Body of pancreas (tissue), 4 donors: Measurements from ENCODE around the gene PTK7.

Experiments
- POLR2A ChIP-seq, 3 donors: fragments of 450-650 bp; IDR thresholded peaks; one replicate each; pipeline ENCODE4 v1.6.1; 2016; ENCODE audit warnings: antibody characterized with exemption in 3 of 3, mild to moderate bottlenecking in 2 of 3
- TF ChIP-seq, protein P1 (sequence below), 7 experiments: fragments of 450-650 bp in 4 of 7; fragments of 200-600 bp in 3 of 7; sonication (generic) in 3 of 7; IDR thresholded peaks; one replicate each; pipeline ENCODE4 v1.5.1; 2016 to 2019; ENCODE audit warnings: antibody characterized with exemption in 7 of 7

DNA sequence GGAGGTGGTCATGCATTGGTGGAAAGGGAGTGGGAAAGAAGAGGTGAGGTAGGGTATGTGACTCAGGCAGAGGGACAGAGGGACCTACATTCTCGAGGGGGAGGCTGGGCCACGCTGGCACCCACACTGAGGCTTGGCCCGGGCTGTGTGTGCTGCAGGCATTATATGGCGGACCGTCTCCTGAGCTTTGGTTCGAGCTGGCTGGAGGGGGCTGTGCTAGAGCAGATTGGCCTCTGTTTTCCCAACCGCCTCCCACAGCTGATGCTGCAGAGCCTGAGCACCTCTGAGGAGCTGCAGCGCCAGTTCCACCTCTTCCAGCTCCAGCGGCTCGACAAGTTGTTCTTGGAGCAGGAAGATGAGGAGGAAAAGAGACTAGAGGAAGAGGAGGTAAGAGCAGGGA, 129.7 kb downstream of the PTK7 start:
- TF ChIP-seq, protein P1, sequence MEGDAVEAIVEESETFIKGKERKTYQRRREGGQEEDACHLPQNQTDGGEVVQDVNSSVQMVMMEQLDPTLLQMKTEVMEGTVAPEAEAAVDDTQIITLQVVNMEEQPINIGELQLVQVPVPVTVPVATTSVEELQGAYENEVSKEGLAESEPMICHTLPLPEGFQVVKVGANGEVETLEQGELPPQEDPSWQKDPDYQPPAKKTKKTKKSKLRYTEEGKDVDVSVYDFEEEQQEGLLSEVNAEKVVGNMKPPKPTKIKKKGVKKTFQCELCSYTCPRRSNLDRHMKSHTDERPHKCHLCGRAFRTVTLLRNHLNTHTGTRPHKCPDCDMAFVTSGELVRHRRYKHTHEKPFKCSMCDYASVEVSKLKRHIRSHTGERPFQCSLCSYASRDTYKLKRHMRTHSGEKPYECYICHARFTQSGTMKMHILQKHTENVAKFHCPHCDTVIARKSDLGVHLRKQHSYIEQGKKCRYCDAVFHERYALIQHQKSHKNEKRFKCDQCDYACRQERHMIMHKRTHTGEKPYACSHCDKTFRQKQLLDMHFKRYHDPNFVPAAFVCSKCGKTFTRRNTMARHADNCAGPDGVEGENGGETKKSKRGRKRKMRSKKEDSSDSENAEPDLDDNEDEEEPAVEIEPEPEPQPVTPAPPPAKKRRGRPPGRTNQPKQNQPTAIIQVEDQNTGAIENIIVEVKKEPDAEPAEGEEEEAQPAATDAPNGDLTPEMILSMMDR (IDR thresholded peaks at IDR 0.05): no peak
- no peak for TF ChIP-seq POLR2A (IDR thresholded peaks at IDR 0.05)
